Caco-2 (cell line): Measurements from ENCODE around the gene LEKR1. TPM values are rescaled to one million over a fixed set of nuclear protein-coding genes. Genes with fewer than 3 reads are reported as not detected.

Source experiments
- BruUV-seq: library from RNA; stranded (reverse); fragments of 400-500 nt; replicated peaks from 2 replicates; lab custom pipeline; 2021; lab: Mats Ljungman, UMichigan
- CTCF ChIA-PET: fragments of 300-600 bp; sonication (Branson Sonifier 250); formaldehyde crosslinking; loops from one replicate; lab custom pipeline; 2022; ENCODE audit warnings: antibody characterized with exemption; lab: Charles Lee
- POLR2A ChIA-PET: fragments of 300-600 bp; sonication (Branson Sonifier 250); formaldehyde crosslinking; loops from one replicate; lab custom pipeline; 2022; ENCODE audit warnings: antibody characterized with exemption; lab: Charles Lee
- DNase-seq, 2 experiments: peaks; one replicate each; pipeline versions ENCODE4 v3.0.0 to v3.0.0-alpha.2; 2020 to 2022
- H3K27me3 ChIP-seq: replicated peaks from 2 replicates; pipeline ENCODE4 v1.6.0; 2011; ENCODE audit warnings: low read length; ENCODE audit not compliant: control insufficient read depth, insufficient read depth
- H3K36me3 ChIP-seq: 2 replicates; pipeline ENCODE4 v1.5.1; 2011; ENCODE audit warnings: low read length; ENCODE audit not compliant: control insufficient read depth, insufficient read depth
- H3K4me1 ChIP-seq: fragments of 250-450 bp; sonication (Bioruptor Pico); 2 replicates; pipeline ENCODE4 v1.5.1; 2020; ENCODE audit warnings: mild to moderate bottlenecking
- H3K4me3 ChIP-seq: 2 replicates; pipeline ENCODE4 v1.5.1; 2011; ENCODE audit warnings: low read depth, mild to moderate bottlenecking, control low read depth, low read length
- H3K9me3 ChIP-seq: fragments of 250-450 bp; sonication (Bioruptor Pico); 2 replicates; pipeline ENCODE4 v1.5.1; 2020; ENCODE audit warnings: mild to moderate bottlenecking, moderate library complexity
- H3K27ac Mint-ChIP-seq: one replicate; pipeline ENCODE4 v1.8.0; 2022; ENCODE audit warnings: mixed read lengths; ENCODE audit not compliant: unreplicated experiment
- H3K27me3 Mint-ChIP-seq: one replicate; pipeline ENCODE4 v1.8.0; 2022; ENCODE audit warnings: mixed read lengths; ENCODE audit not compliant: insufficient read depth, unreplicated experiment
- H3K36me3 Mint-ChIP-seq: one replicate; pipeline ENCODE4 v1.8.0; 2022; ENCODE audit warnings: mild to moderate bottlenecking, mixed read lengths; ENCODE audit not compliant: insufficient read depth, unreplicated experiment
- H3K4me1 Mint-ChIP-seq: one replicate; pipeline ENCODE4 v1.8.0; 2022; ENCODE audit warnings: low read depth, mixed read lengths; ENCODE audit not compliant: unreplicated experiment
- H3K4me3 Mint-ChIP-seq: one replicate; pipeline ENCODE4 v1.8.0; 2022; ENCODE audit warnings: mild to moderate bottlenecking, moderate library complexity, mixed read lengths; ENCODE audit not compliant: unreplicated experiment
- H3K9me3 Mint-ChIP-seq: one replicate; pipeline ENCODE4 v1.8.0; 2022; ENCODE audit warnings: mixed read lengths; ENCODE audit not compliant: unreplicated experiment
- CTCF ChIP-seq, 2 experiments: fragments of 200-600 bp in 1 of 2; IDR thresholded peaks; 1 replicate in 1 of 2; 2 replicates in 1 of 2; pipeline versions ENCODE4 v1.5.1 to v1.8.0; 2011 to 2022; ENCODE audit warnings: antibody characterized with exemption in 1 of 2, control low read depth in 1 of 2, inconsistent platforms in 1 of 2, low read depth in 1 of 2, low read length in 1 of 2, mild to moderate bottlenecking in 1 of 2, moderate library complexity in 1 of 2; ENCODE audit not compliant: insufficient read depth in 1 of 2, severe bottlenecking in 1 of 2, unreplicated experiment in 1 of 2
- intact Hi-C: fragments of 100-400 bp; cut with micrococcal nuclease; formaldehyde crosslinking; loops from one replicate; pipeline ENCODE4 v1.10.0; 2022; ENCODE audit not compliant: unreplicated experiment
- total RNA-seq: library from RNA; stranded (reverse); gene quantifications from 2 replicates; pipeline ENCODE4 v1.2.3, GENCODE V29; 2022

LEKR1 gene
- total RNA-seq, 1 experiment from 2014 or later, result 1.6 TPM

- H3K36me3 Mint-ChIP-seq, result no peaks in the 10 kb centered on the region
- no peak for DNase-seq
- Histone ChIP-seq H3K36me3 (no peaks in the 10 kb centered on the region), H3K4me3 (no peak overlapping the region), H3K9me3 (no peaks in the 10 kb centered on the region), H3K4me1 (no peaks in the 10 kb centered on the region), H3K27me3 (no peaks in the 10 kb centered on the region)
- no peak overlapping the region for H3K4me3 Mint-ChIP-seq
- CTCF ChIA-PET, result no interaction called here
- TF ChIP-seq CTCF (IDR thresholded peaks at IDR 0.05; ENCODE audit: insufficient read depth in 1 of 2, low read depth in 1 of 2, low read length in 1 of 2, severe bottlenecking in 1 of 2, unreplicated experiment in 1 of 2), result no peak
- POLR2A ChIA-PET, result no interaction called here
- BruUV-seq, result no TSS peak
- intact Hi-C loops, result no loop called here
- H3K4me1 Mint-ChIP-seq, result no peaks in the 10 kb centered on the region
- H3K9me3 Mint-ChIP-seq, result no peaks in the 10 kb centered on the region
- no peaks in the 10 kb centered on the region for H3K27me3 Mint-ChIP-seq
- no peak overlapping the region for H3K27ac Mint-ChIP-seq
Measured at GRCh38 chr3:156860873-156861272, 34.7 kb downstream of the LEKR1 start.

GRCh38 chr3:156862338-156862737, 36.2 kb downstream of the LEKR1 start:
- Histone ChIP-seq H3K4me1 (no peaks in the 10 kb centered on the region), H3K36me3 (no peaks in the 10 kb centered on the region), H3K27me3 (no peaks in the 10 kb centered on the region), H3K9me3 (no peaks in the 10 kb centered on the region), H3K4me3 (no peak overlapping the region)
- no peak for DNase-seq
- CTCF ChIA-PET, result no interaction called here
- Mint-ChIP-seq H3K36me3 (no peaks in the 10 kb centered on the region), H3K27ac (no peak overlapping the region), H3K4me1 (no peaks in the 10 kb centered on the region), H3K27me3 (no peaks in the 10 kb centered on the region), H3K9me3 (no peaks in the 10 kb centered on the region), H3K4me3 (no peak overlapping the region)
- POLR2A ChIA-PET, result no interaction called here
- no TSS peak for BruUV-seq
- TF ChIP-seq CTCF (IDR thresholded peaks at IDR 0.05; ENCODE audit: insufficient read depth in 1 of 2, low read depth in 1 of 2, low read length in 1 of 2, severe bottlenecking in 1 of 2, unreplicated experiment in 1 of 2), result no peak
- intact Hi-C loops, result no loop called here

- no peak overlapping the region for H3K4me3 Mint-ChIP-seq
- H3K9me3 Mint-ChIP-seq, result no peaks in the 10 kb centered on the region
- DNase-seq, result no peak
- H3K36me3 ChIP-seq, result no peaks in the 10 kb centered on the region
- H3K4me3 ChIP-seq, result no peak overlapping the region
- intact Hi-C loops, result loop anchor here (1.0 kb wide), 1 partner anchor 330 kb away; no protein-coding TSS in a partner anchor
- H3K27me3 ChIP-seq, result no peaks in the 10 kb centered on the region
- BruUV-seq, result no TSS peak
- no peak overlapping the region for H3K27ac Mint-ChIP-seq
- ChIA-PET CTCF (no interaction called here), POLR2A (no interaction called here)
- no peak for TF ChIP-seq CTCF (IDR thresholded peaks at IDR 0.05; ENCODE audit: insufficient read depth in 1 of 2, low read depth in 1 of 2, low read length in 1 of 2, severe bottlenecking in 1 of 2, unreplicated experiment in 1 of 2)
- H3K9me3 ChIP-seq, result no peaks in the 10 kb centered on the region
- H3K4me1 Mint-ChIP-seq, result no peaks in the 10 kb centered on the region
- no peaks in the 10 kb centered on the region for H3K4me1 ChIP-seq
- H3K36me3 Mint-ChIP-seq, result no peaks in the 10 kb centered on the region
- no peaks in the 10 kb centered on the region for H3K27me3 Mint-ChIP-seq
Measured at GRCh38 chr3:156865732-156866131, 39.6 kb downstream of the LEKR1 start.
